CD8-positive, alpha-beta memory T cell (primary cell): ENCODE results near the gene PRICKLE2. TPM values are rescaled to one million over a fixed set of nuclear protein-coding genes. Genes with fewer than 3 reads are reported as not detected.

Source experiments
- CTCF ChIA-PET: fragments of 350-600 bp; sonication (Branson Sonifier 250); formaldehyde crosslinking; loops from one replicate; lab custom pipeline; 2021; ENCODE audit warnings: antibody characterized with exemption; lab: Charles Lee
- POLR2A ChIA-PET: fragments of 350-600 bp; sonication (Branson Sonifier 250); formaldehyde crosslinking; loops from one replicate; lab custom pipeline; 2021; ENCODE audit warnings: antibody characterized with exemption; lab: Charles Lee
- DNase-seq, 5 donors: peaks; one replicate each; pipeline versions ENCODE4 v3.0.0 to v3.0.0-alpha.2; 2020 to 2022; ENCODE audit warnings: mixed read lengths in 1 of 5
- H3K27ac ChIP-seq: one replicate; pipeline ENCODE4 v1.7.0; 2013; ENCODE audit warnings: low read depth, mild to moderate bottlenecking, low read length, moderate library complexity
- H3K27me3 ChIP-seq: 2 replicates; pipeline ENCODE4 v1.7.0; 2013; ENCODE audit warnings: low read length, mild to moderate bottlenecking; ENCODE audit not compliant: insufficient read depth, poor library complexity, severe bottlenecking
- H3K36me3 ChIP-seq: 2 replicates; pipeline ENCODE4 v1.7.0; 2013; ENCODE audit warnings: mild to moderate bottlenecking, low read length, moderate library complexity; ENCODE audit not compliant: insufficient read depth
- H3K4me1 ChIP-seq: 2 replicates; pipeline ENCODE4 v1.7.0; 2013; ENCODE audit warnings: mild to moderate bottlenecking, low read length, moderate library complexity; ENCODE audit not compliant: insufficient read depth
- H3K4me3 ChIP-seq: 2 replicates; pipeline ENCODE4 v1.7.0; 2013; ENCODE audit warnings: mild to moderate bottlenecking, low read length
- H3K9me3 ChIP-seq: 2 replicates; pipeline ENCODE4 v1.7.0; 2013; ENCODE audit warnings: mild to moderate bottlenecking, low read length
- H3K27ac Mint-ChIP-seq, 8 donors: one replicate each; pipeline ENCODE4 v1.8.0; 2020 to 2021; ENCODE audit warnings: mixed read lengths in 8 of 8, mild to moderate bottlenecking in 6 of 8, inconsistent platforms in 3 of 8, moderate library complexity in 3 of 8
- H3K27me3 Mint-ChIP-seq, 2 donors: one replicate each; pipeline ENCODE4 v1.8.0; 2020 to 2021; ENCODE audit warnings: mixed read lengths in 2 of 2, mild to moderate bottlenecking in 1 of 2, moderate library complexity in 1 of 2
- H3K36me3 Mint-ChIP-seq, 3 donors: one replicate each; pipeline ENCODE4 v1.8.0; 2020 to 2021; ENCODE audit warnings: mixed read lengths in 3 of 3, inconsistent platforms in 1 of 3, mild to moderate bottlenecking in 1 of 3
- H3K4me1 Mint-ChIP-seq, 3 donors: one replicate each; pipeline ENCODE4 v1.8.0; 2020 to 2021; ENCODE audit warnings: mixed read lengths in 3 of 3, inconsistent platforms in 1 of 3, mild to moderate bottlenecking in 1 of 3
- H3K4me3 Mint-ChIP-seq, 7 donors: one replicate each; pipeline ENCODE4 v1.8.0; 2020 to 2021; ENCODE audit warnings: mixed read lengths in 7 of 7, mild to moderate bottlenecking in 6 of 7, moderate library complexity in 4 of 7, inconsistent platforms in 2 of 7
- H3K9me3 Mint-ChIP-seq, 5 donors: one replicate each; pipeline ENCODE4 v1.8.0; 2020 to 2022; ENCODE audit warnings: mixed read lengths in 5 of 5, mild to moderate bottlenecking in 3 of 5, moderate library complexity in 2 of 5, inconsistent platforms in 1 of 5
- polyA plus RNA-seq: library from polyadenylated mRNA; unstranded; fragments of 300-500 nt; fragmentation: Illumina TruSeq; gene quantifications from one replicate; pipeline ENCODE4 v1.2.3, GENCODE V29; 2021
- total RNA-seq, 2 experiments: library from RNA; stranded (reverse); gene quantifications; one replicate each; pipeline ENCODE4 v1.2.3, GENCODE V29; 2021

Gene PRICKLE2
- total and polyA plus RNA-seq, 3 experiments from 2014 or later, result not detected

GRCh38 chr3:64163019-64163754, 62.1 kb downstream of the PRICKLE2 start:
- no peaks in the 10 kb centered on the region for H3K9me3 ChIP-seq
- H3K4me3 Mint-ChIP-seq, result no peak overlapping the region
- DNase-seq, result no peak
- no peaks in the 10 kb centered on the region for H3K36me3 Mint-ChIP-seq
- H3K27me3 Mint-ChIP-seq, result peaks cover 0 to 14% of the 10 kb centered on the region in 2 donors
- no peaks in the 10 kb centered on the region for H3K4me1 Mint-ChIP-seq
- H3K9me3 Mint-ChIP-seq, result no peaks in the 10 kb centered on the region
- no peaks in the 10 kb centered on the region for H3K36me3 ChIP-seq
- H3K4me3 ChIP-seq, result no peak overlapping the region
- H3K27me3 ChIP-seq, result no peaks in the 10 kb centered on the region
- CTCF ChIA-PET, result no interaction called here
- H3K4me1 ChIP-seq, result no peaks in the 10 kb centered on the region
- H3K27ac Mint-ChIP-seq, result no peak overlapping the region
- POLR2A ChIA-PET, result no interaction called here
- no peak overlapping the region for H3K27ac ChIP-seq

- Histone ChIP-seq H3K36me3 (no peaks in the 10 kb centered on the region), H3K27ac (no peak overlapping the region), H3K4me1 (no peaks in the 10 kb centered on the region), H3K27me3 (no peaks in the 10 kb centered on the region), H3K4me3 (no peak overlapping the region), H3K9me3 (no peaks in the 10 kb centered on the region)
- no peaks in the 10 kb centered on the region for H3K9me3 Mint-ChIP-seq
- no peaks in the 10 kb centered on the region for H3K4me1 Mint-ChIP-seq
- H3K4me3 Mint-ChIP-seq, result no peak overlapping the region
- H3K27me3 Mint-ChIP-seq, result peaks cover 1 to 14% of the 10 kb centered on the region in 2 donors
- H3K27ac Mint-ChIP-seq, result no peak overlapping the region
- no peaks in the 10 kb centered on the region for H3K36me3 Mint-ChIP-seq
- no peak for DNase-seq
- CTCF ChIA-PET, result no interaction called here
- POLR2A ChIA-PET, result no interaction called here
Measured at GRCh38 chr3:64161481-64161952, 63.7 kb downstream of the PRICKLE2 start.

GRCh38 chr3:64160000-64160695, 65.1 kb downstream of the PRICKLE2 start:
- peaks cover 1 to 14% of the 10 kb centered on the region in 2 donors for H3K27me3 Mint-ChIP-seq
- no peaks in the 10 kb centered on the region for H3K4me1 ChIP-seq
- H3K27ac Mint-ChIP-seq, result no peak overlapping the region
- H3K27ac ChIP-seq, result no peak overlapping the region
- no peak for DNase-seq
- H3K27me3 ChIP-seq, result no peaks in the 10 kb centered on the region
- H3K4me3 ChIP-seq, result no peak overlapping the region
- CTCF ChIA-PET, result no interaction called here
- POLR2A ChIA-PET, result no interaction called here
- no peaks in the 10 kb centered on the region for H3K9me3 ChIP-seq
- H3K4me1 Mint-ChIP-seq, result no peaks in the 10 kb centered on the region
- H3K36me3 Mint-ChIP-seq, result no peaks in the 10 kb centered on the region
- no peaks in the 10 kb centered on the region for H3K9me3 Mint-ChIP-seq
- no peaks in the 10 kb centered on the region for H3K36me3 ChIP-seq
- H3K4me3 Mint-ChIP-seq, result no peak overlapping the region

- Mint-ChIP-seq H3K36me3 (no peaks in the 10 kb centered on the region), H3K4me1 (no peaks in the 10 kb centered on the region), H3K27me3 (peaks cover 1 to 14% of the 10 kb centered on the region in 2 donors), H3K27ac (no peak overlapping the region), H3K4me3 (no peak overlapping the region), H3K9me3 (no peaks in the 10 kb centered on the region)
- Histone ChIP-seq H3K4me3 (no peak overlapping the region), H3K4me1 (no peaks in the 10 kb centered on the region), H3K9me3 (no peaks in the 10 kb centered on the region), H3K27me3 (no peaks in the 10 kb centered on the region), H3K36me3 (no peaks in the 10 kb centered on the region), H3K27ac (no peak overlapping the region)
- DNase-seq, result no peak
- POLR2A ChIA-PET, result no interaction called here
- CTCF ChIA-PET, result no interaction called here
Measured at GRCh38 chr3:64158334-64158733, 66.9 kb downstream of the PRICKLE2 start.

- H3K27me3 ChIP-seq, result no peaks in the 10 kb centered on the region
- Mint-ChIP-seq H3K27me3 (peaks cover 1 to 11% of the 10 kb centered on the region in 2 donors), H3K9me3 (no peaks in the 10 kb centered on the region), H3K4me1 (no peaks in the 10 kb centered on the region), H3K4me3 (no peak overlapping the region), H3K27ac (peak overlapping the region in 1 of 8 donors; percentile 30), H3K36me3 (no peaks in the 10 kb centered on the region)
- POLR2A ChIA-PET, result no interaction called here
- H3K9me3 ChIP-seq, result no peaks in the 10 kb centered on the region
- H3K36me3 ChIP-seq, result no peaks in the 10 kb centered on the region
- no peak overlapping the region for H3K4me3 ChIP-seq
- H3K27ac ChIP-seq, result no peak overlapping the region
- CTCF ChIA-PET, result no interaction called here
- no peak for DNase-seq
- H3K4me1 ChIP-seq, result no peaks in the 10 kb centered on the region
Measured at GRCh38 chr3:64157150-64158035, 67.9 kb downstream of the PRICKLE2 start.

GRCh38 chr3:64155328-64155727, 69.9 kb downstream of the PRICKLE2 start:
- Mint-ChIP-seq H3K4me1 (no peaks in the 10 kb centered on the region), H3K4me3 (no peak overlapping the region), H3K27ac (no peak overlapping the region), H3K27me3 (peaks cover 1 to 13% of the 10 kb centered on the region in 2 donors), H3K9me3 (peaks cover 0 to under 1% (median 0%) of the 10 kb centered on the region in 5 donors), H3K36me3 (no peaks in the 10 kb centered on the region)
- Histone ChIP-seq H3K4me3 (no peak overlapping the region), H3K36me3 (no peaks in the 10 kb centered on the region), H3K4me1 (no peaks in the 10 kb centered on the region), H3K27ac (no peak overlapping the region), H3K9me3 (no peaks in the 10 kb centered on the region), H3K27me3 (no peaks in the 10 kb centered on the region)
- ChIA-PET POLR2A (no interaction called here), CTCF (no interaction called here)
- no peak for DNase-seq

- Histone ChIP-seq H3K27me3 (no peaks in the 10 kb centered on the region), H3K9me3 (no peaks in the 10 kb centered on the region), H3K36me3 (no peaks in the 10 kb centered on the region), H3K27ac (no peak overlapping the region), H3K4me3 (no peak overlapping the region), H3K4me1 (no peaks in the 10 kb centered on the region)
- Mint-ChIP-seq H3K4me3 (no peak overlapping the region), H3K36me3 (no peaks in the 10 kb centered on the region), H3K27ac (no peak overlapping the region), H3K4me1 (no peaks in the 10 kb centered on the region), H3K27me3 (peaks cover 1 to 3% of the 10 kb centered on the region in 2 donors), H3K9me3 (peaks cover 0 to 2% (median 0%) of the 10 kb centered on the region in 5 donors)
- DNase-seq, result no peak
- ChIA-PET CTCF (no interaction called here), POLR2A (no interaction called here)
Measured at GRCh38 chr3:64152676-64153466, 72.4 kb downstream of the PRICKLE2 start.
